Measurements from ENCODE around the gene PSMA7. TPM values are rescaled to one million over a fixed set of nuclear protein-coding genes. Genes with fewer than 3 reads are reported as not detected.

PSMA7 gene
- total and polyA plus RNA-seq, 2 donors (not counting 1 experiment from before 2014, with no cell fraction given), result 140 to 252 TPM

DNA sequence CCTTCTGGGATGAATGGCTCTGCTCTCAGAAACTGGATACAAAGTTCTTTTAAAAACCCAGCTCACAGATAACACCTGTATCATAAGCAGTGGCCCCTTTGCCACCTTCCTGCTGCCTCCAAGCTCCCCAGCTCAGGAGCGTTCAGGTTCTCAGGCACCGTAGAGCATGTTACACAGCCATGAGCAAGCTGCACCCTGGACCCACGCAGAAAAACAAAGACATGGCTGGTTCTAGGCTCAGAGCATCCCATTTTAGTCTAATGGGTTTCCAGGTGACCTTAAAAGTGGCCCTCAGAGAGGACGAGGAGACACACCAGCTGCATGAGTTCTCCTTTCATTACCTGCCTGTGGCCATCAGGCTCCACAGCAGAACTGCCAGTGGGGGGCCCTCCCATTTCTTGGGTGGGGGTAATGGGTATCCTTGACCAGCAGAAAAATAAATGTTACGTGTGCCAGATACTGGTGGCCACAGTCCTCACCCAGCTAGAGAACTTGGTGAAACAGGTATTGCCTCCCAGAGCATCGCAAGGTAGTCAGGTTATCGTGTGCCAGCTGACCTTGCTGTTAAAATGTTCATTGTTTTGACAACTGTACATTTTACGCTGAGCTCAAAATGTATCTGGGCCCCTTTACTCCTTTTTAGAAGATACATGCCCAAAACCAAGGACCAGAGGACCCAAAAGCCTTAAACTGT lies 7.5 kb downstream of the PSMA7 start:
- DNase-seq (no peak), ATAC-seq (ENCODE audit: low read depth) (no peak)
- H3K27ac Mint-ChIP-seq, result no peak overlapping the region
- Histone ChIP-seq H3K27me3 (replicated peaks in 1 of 4; ENCODE audit: control extremely low read depth in 1 of 4, control insufficient read depth in 3 of 4, insufficient read depth in 4 of 4, low read length in 3 of 4) (no peaks in the 10 kb centered on the region), H3K36me3 (replicated peaks in 1 of 2; ENCODE audit: control extremely low read depth in 1 of 2, control insufficient read depth in 1 of 2, extremely low read depth in 1 of 2, insufficient read depth in 2 of 2, low read length in 1 of 2) (peaks cover 1 to 91% of the 10 kb centered on the region in 2 experiments), H3K27ac (ENCODE audit: low read length in 2 of 2) (no peak overlapping the region), H3K79me2 (ENCODE audit: control insufficient read depth, insufficient read depth, low read length) (peaks cover 20% of the 10 kb centered on the region), H3K4me1 (ENCODE audit: control insufficient read depth in 2 of 2, insufficient read depth in 2 of 2, low read length in 2 of 2) (peaks cover 2 to 16% of the 10 kb centered on the region in 2 donors), H4K20me1 (ENCODE audit: control insufficient read depth, insufficient read depth, low read length, poor library complexity, severe bottlenecking) (peaks cover 65% of the 10 kb centered on the region), H3K9me3 (ENCODE audit: control extremely low read depth in 1 of 3, control insufficient read depth in 2 of 3, insufficient read depth in 1 of 3, low read length in 2 of 3) (no peaks in the 10 kb centered on the region), H3K9ac (ENCODE audit: low read length) (no peak overlapping the region), H3K4me2 (replicated peaks; ENCODE audit: low read depth, low read length, poor library complexity, severe bottlenecking) (no peak overlapping the region), H2AFZ (ENCODE audit: insufficient read depth, low read depth, low read length, poor library complexity, severe bottlenecking) (no peak overlapping the region), H3K4me3 (ENCODE audit: control extremely low read depth in 1 of 5, extremely low read depth in 1 of 5, insufficient read depth in 1 of 5, low read depth in 2 of 5, low read length in 4 of 5) (no peak overlapping the region)
- WGBS (ENCODE audit: insufficient coverage), result 97% methylated on average over 8 of the region's 8 CpGs
- H3K9me3 Mint-ChIP-seq (ENCODE audit: insufficient read depth), result no peaks in the 10 kb centered on the region
- H3K27me3 Mint-ChIP-seq, result no peaks in the 10 kb centered on the region
- TF ChIP-seq, protein P1, sequence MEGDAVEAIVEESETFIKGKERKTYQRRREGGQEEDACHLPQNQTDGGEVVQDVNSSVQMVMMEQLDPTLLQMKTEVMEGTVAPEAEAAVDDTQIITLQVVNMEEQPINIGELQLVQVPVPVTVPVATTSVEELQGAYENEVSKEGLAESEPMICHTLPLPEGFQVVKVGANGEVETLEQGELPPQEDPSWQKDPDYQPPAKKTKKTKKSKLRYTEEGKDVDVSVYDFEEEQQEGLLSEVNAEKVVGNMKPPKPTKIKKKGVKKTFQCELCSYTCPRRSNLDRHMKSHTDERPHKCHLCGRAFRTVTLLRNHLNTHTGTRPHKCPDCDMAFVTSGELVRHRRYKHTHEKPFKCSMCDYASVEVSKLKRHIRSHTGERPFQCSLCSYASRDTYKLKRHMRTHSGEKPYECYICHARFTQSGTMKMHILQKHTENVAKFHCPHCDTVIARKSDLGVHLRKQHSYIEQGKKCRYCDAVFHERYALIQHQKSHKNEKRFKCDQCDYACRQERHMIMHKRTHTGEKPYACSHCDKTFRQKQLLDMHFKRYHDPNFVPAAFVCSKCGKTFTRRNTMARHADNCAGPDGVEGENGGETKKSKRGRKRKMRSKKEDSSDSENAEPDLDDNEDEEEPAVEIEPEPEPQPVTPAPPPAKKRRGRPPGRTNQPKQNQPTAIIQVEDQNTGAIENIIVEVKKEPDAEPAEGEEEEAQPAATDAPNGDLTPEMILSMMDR (IDR thresholded peaks at IDR 0.05), result no peak
- no peak for TF ChIP-seq EZH2 (IDR thresholded peaks at IDR 0.05; ENCODE audit: borderline replicate concordance, insufficient read depth, low read depth, low read length, poor library complexity, severe bottlenecking)
- CTCF ChIA-PET, result interaction anchor here (0.7 to 4.3 kb wide), 11 partner anchors 9 to 132 kb away, joined by 3 to 56 read pairs (median 3); partner anchors contain the start of gene LSM14B
- POLR2A ChIA-PET, result interaction anchor here (0.9 kb wide), 1 partner anchor 125 kb away, joined by 5 read pairs; no protein-coding TSS in a partner anchor
- H3K4me3 Mint-ChIP-seq, result no peak overlapping the region
- intact Hi-C loops (cut with micrococcal nuclease), result loop anchor here (1.0 to 5.0 kb wide), 2 partner anchors 13 to 108 kb away; partner anchors contain the start of gene LSM14B
- peaks cover 28% of the 10 kb centered on the region for H3K4me1 Mint-ChIP-seq

DNA sequence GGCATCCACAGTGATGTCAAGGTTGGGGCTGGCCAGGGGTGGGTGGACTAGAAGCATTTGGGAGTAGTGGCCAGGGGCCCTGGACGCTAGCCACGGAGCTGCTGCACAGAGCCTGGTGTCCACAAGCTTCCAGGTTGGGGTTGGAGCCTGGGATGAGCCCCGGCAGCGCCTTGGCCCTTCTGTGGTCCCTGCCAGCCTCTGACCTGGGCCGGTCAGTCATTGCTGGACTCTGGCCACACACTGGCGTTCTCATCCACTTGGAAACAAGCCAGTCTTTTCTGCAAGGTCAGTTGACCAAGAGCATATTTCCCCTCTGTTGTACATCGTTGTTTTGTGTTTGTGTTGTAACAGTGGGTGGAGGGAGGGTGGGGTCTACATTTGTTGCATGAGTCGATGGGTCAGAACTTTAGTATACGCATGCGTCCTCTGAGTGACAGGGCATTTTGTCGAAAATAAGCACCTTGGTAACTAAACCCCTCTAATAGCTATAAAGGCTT lies 8.4 kb downstream of the PSMA7 start:
- DNase-seq (no peak), ATAC-seq (ENCODE audit: low read depth) (no peak)
- Histone ChIP-seq H3K9me3 (ENCODE audit: control extremely low read depth in 1 of 3, control insufficient read depth in 2 of 3, insufficient read depth in 1 of 3, low read length in 2 of 3) (no peaks in the 10 kb centered on the region), H3K27me3 (replicated peaks in 1 of 4; ENCODE audit: control extremely low read depth in 1 of 4, control insufficient read depth in 3 of 4, insufficient read depth in 4 of 4, low read length in 3 of 4) (no peaks in the 10 kb centered on the region), H3K27ac (ENCODE audit: low read length in 2 of 2) (no peak overlapping the region), H3K4me1 (ENCODE audit: control insufficient read depth in 2 of 2, insufficient read depth in 2 of 2, low read length in 2 of 2) (peaks cover 0 to 23% of the 10 kb centered on the region in 2 donors), H3K4me3 (ENCODE audit: control extremely low read depth in 1 of 5, extremely low read depth in 1 of 5, insufficient read depth in 1 of 5, low read depth in 2 of 5, low read length in 4 of 5) (no peak overlapping the region), H3K36me3 (replicated peaks in 1 of 2; ENCODE audit: control extremely low read depth in 1 of 2, control insufficient read depth in 1 of 2, extremely low read depth in 1 of 2, insufficient read depth in 2 of 2, low read length in 1 of 2) (peaks cover 1 to 92% of the 10 kb centered on the region in 2 experiments), H3K79me2 (ENCODE audit: control insufficient read depth, insufficient read depth, low read length) (peaks cover 25% of the 10 kb centered on the region), H2AFZ (ENCODE audit: insufficient read depth, low read depth, low read length, poor library complexity, severe bottlenecking) (no peak overlapping the region), H3K4me2 (replicated peaks; ENCODE audit: low read depth, low read length, poor library complexity, severe bottlenecking) (no peak overlapping the region), H3K9ac (ENCODE audit: low read length) (no peak overlapping the region), H4K20me1 (ENCODE audit: control insufficient read depth, insufficient read depth, low read length, poor library complexity, severe bottlenecking) (peaks cover 55% of the 10 kb centered on the region)
- Mint-ChIP-seq H3K4me3 (no peak overlapping the region), H3K4me1 (peaks cover 25% of the 10 kb centered on the region), H3K27ac (no peak overlapping the region), H3K27me3 (no peaks in the 10 kb centered on the region), H3K9me3 (ENCODE audit: insufficient read depth) (no peaks in the 10 kb centered on the region)
- intact Hi-C loops (cut with micrococcal nuclease), result loop anchor here (5.0 kb wide), 1 partner anchor 107 kb away; no protein-coding TSS in a partner anchor
- POLR2A ChIA-PET, result no interaction called here
- WGBS (ENCODE audit: insufficient coverage), result 97% methylated on average over 7 of the region's 11 CpGs
- CTCF ChIA-PET, result interaction anchor here (0.9 to 4.3 kb wide), 7 partner anchors 8 to 131 kb away, joined by 3 to 56 read pairs (median 8); no protein-coding TSS in a partner anchor
- TF ChIP-seq EZH2 (IDR thresholded peaks at IDR 0.05; ENCODE audit: borderline replicate concordance, insufficient read depth, low read depth, low read length, poor library complexity, severe bottlenecking), result no peak
- TF ChIP-seq, protein P1 (IDR thresholded peaks at IDR 0.05), result no peak
